HL-60 (cell line): ENCODE results near the gene CAST.

Experiments used
- DNase-seq, 2 experiments: peaks; one replicate each; pipeline ENCODE4 v3.0.0-alpha.2; 2010 to 2020; ENCODE audit warnings: low read depth in 1 of 2, low spot score in 1 of 2
- H3K27ac ChIP-seq: fragments of 250-450 bp; sonication (Bioruptor Pico); replicated peaks from 2 replicates; pipeline ENCODE4 v1.5.1; 2020; ENCODE audit warnings: mild to moderate bottlenecking, moderate library complexity
- H3K27me3 ChIP-seq: fragments of 250-450 bp; sonication (Bioruptor Pico); 2 replicates; pipeline ENCODE4 v1.5.1; 2021; ENCODE audit warnings: mild to moderate bottlenecking, moderate library complexity; ENCODE audit not compliant: insufficient read depth, poor library complexity, severe bottlenecking
- H3K4me3 ChIP-seq: replicated peaks from 2 replicates; pipeline ENCODE4 v1.5.1; 2011; ENCODE audit warnings: mild to moderate bottlenecking, control low read depth, low read length; ENCODE audit not compliant: insufficient read depth
- GABPA ChIP-seq: IDR thresholded peaks from 2 replicates; pipeline ENCODE4 v1.6.1; 2012; ENCODE audit warnings: low read depth
- POLR2AphosphoS5 ChIP-seq: IDR thresholded peaks from 2 replicates; pipeline ENCODE4 v1.6.1; 2012; ENCODE audit warnings: low read depth
- REST ChIP-seq: IDR thresholded peaks from 2 replicates; pipeline ENCODE4 v1.6.1; 2012; ENCODE audit warnings: low read depth; ENCODE audit not compliant: insufficient replicate concordance
- SPI1 ChIP-seq: IDR thresholded peaks from 2 replicates; pipeline ENCODE4 v1.6.1; 2012; ENCODE audit warnings: low read depth, mild to moderate bottlenecking, borderline replicate concordance
- TF ChIP-seq, protein P1 (sequence below): IDR thresholded peaks from one replicate; pipeline ENCODE4 v1.5.1; 2011; ENCODE audit warnings: low read length, control low read depth, inconsistent platforms; ENCODE audit not compliant: insufficient read depth

Gene CAST

GRCh38 chr5:96669909-96670308, 7.7 kb downstream of the CAST start:
- no peak overlapping the region for H3K27ac ChIP-seq

DNA sequence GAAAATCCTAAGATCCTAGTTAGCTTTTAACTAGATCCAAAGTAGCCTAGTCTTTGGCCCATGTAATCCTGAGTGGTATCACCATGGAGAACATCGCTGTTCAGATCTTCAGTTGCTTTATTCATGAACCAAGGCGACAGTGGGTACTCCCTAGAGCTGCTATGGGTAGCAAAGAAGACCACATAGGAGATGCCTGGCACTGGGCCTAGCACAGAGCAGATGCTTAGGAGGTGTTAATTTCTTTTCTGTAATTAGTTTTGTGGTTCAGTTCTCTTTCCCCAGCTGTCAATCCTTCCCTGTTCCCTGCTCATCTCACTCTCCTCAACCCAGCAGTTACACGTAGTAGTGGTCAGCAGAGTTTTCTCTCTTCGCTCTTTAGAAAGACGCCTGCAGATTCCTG, 9.3 kb downstream of the CAST start:
- H3K27ac ChIP-seq, result no peak overlapping the region
- H3K4me3 ChIP-seq, result no peak overlapping the region
- no peaks in the 10 kb centered on the region for H3K27me3 ChIP-seq
- no peak for TF ChIP-seq POLR2AphosphoS5
- no peak for TF ChIP-seq SPI1
- no peak for DNase-seq

More at GRCh38 chr5:96669909-96670308, 7.7 kb downstream of the CAST start:
- DNase-seq, result no peak
- Histone ChIP-seq H3K4me3 (no peak overlapping the region), H3K27me3 (no peaks in the 10 kb centered on the region)
- TF ChIP-seq, protein P1, sequence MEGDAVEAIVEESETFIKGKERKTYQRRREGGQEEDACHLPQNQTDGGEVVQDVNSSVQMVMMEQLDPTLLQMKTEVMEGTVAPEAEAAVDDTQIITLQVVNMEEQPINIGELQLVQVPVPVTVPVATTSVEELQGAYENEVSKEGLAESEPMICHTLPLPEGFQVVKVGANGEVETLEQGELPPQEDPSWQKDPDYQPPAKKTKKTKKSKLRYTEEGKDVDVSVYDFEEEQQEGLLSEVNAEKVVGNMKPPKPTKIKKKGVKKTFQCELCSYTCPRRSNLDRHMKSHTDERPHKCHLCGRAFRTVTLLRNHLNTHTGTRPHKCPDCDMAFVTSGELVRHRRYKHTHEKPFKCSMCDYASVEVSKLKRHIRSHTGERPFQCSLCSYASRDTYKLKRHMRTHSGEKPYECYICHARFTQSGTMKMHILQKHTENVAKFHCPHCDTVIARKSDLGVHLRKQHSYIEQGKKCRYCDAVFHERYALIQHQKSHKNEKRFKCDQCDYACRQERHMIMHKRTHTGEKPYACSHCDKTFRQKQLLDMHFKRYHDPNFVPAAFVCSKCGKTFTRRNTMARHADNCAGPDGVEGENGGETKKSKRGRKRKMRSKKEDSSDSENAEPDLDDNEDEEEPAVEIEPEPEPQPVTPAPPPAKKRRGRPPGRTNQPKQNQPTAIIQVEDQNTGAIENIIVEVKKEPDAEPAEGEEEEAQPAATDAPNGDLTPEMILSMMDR, result no peak
- TF ChIP-seq GABPA (no peak), SPI1 (no peak)

DNA sequence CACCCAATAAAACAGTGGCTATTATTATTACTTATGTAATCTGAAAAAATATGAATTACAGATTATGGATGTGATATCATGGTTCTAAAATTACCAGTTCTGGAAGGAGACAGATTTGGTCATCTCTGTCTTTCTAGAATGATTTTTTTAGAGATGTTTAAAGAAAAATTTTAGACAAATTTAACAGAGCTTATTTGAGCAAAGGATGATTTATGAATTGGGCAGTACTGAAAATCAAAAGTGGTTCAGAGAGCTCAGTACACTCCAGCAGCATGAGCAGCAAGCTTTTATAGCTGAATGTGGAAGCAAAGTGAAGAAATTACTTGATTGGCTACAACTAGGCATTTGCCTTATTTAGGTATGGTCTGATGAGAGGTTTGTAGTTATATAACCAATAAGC, 11.0 kb downstream of the CAST start:
- DNase-seq, result no peak
- TF ChIP-seq GABPA (no peak), REST (no peak), POLR2AphosphoS5 (no peak), SPI1 (no peak)
- TF ChIP-seq, protein P1, result no peak
- H3K4me3 ChIP-seq, result no peak overlapping the region
- no peak overlapping the region for H3K27ac ChIP-seq
- no peaks in the 10 kb centered on the region for H3K27me3 ChIP-seq

- no peak overlapping the region for H3K4me3 ChIP-seq
- no peaks in the 10 kb centered on the region for H3K27me3 ChIP-seq
- no peak for DNase-seq
- TF ChIP-seq REST, result no peak
- TF ChIP-seq, protein P1, result no peak
- TF ChIP-seq GABPA, result no peak
- no peak for TF ChIP-seq POLR2AphosphoS5
- TF ChIP-seq SPI1, result no peak
- no peak overlapping the region for H3K27ac ChIP-seq
These were observed 13.7 kb downstream of the CAST start for GRCh38 chr5:96675882-96676281.

- no peak overlapping the region for H3K27ac ChIP-seq
- no peak overlapping the region for H3K4me3 ChIP-seq
- H3K27me3 ChIP-seq, result no peaks in the 10 kb centered on the region
- no peak for DNase-seq
- TF ChIP-seq GABPA (no peak), POLR2AphosphoS5 (no peak), REST (no peak), SPI1 (no peak)
- TF ChIP-seq, protein P1, result no peak
These were observed 15.3 kb downstream of the CAST start for GRCh38 chr5:96677496-96677895.
